ENCODE data around the gene LRFN5.
"Not testable (repeated sequence)": the region's sequence is repeated elsewhere in the genome, so short reads cannot be mapped to it uniquely, and the experiment has no call there.

The LRFN5 gene

DNA sequence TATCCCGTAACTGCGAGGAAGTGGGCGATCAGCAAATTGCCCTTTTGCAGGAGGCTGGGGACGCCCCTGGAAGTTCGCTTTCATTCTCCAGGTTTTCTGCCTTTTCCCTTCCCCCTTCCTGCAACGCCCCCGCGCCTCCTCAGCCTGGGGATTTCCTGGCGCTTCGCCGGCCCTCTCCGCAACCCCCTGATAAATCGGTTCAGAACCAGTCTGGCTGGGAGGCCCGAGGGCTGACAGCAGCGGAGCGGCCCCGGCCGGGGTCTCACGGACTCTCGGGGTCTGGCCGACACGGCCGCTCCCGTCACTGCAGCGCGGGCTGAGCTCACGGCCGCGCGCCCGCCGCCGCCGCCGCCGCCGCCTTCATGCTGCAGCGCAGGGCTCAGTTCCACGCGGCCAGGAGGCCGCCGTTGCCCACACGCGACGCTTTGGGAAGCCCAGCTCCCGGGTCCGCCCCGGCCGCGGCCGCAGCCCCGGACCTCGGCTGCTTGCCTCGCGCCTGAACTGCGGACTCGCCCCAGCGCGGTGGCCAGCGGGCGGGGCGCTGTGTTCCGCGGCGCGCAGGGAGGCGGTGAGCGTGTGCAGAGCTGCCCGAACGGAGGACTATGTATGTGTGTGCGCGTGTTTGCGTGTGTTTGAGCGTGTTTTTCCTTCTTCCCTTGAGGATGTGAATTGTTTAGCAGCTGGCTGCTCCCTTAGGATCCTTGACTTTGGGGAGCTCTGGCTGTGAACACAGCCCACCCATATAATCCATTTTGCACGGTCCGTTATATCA, at the start of gene LRFN5:
Gene LRFN5, plus strand, starts transcription at position 345 of the 772 bp plus-strand sequence.
- FAIRE-seq: no peak

DNA sequence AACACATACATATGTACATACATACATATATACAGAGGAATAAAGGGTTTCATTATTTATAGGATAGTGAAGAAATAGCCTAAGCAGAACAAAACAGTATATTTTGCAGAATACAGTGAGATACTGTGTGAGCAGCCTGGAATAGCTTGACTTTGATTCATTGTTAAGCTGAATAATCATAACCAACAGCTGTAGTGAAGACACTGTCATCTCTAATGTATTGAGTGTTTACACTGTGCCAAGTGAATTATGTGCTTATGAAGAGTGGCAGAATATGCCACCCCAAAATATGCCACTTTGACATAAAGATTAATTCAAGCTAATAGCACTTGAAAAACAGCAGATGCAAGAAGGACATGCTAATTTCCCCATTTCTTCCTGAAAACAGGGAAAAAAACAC, 48.2 kb upstream of the LRFN5 start:
- no peak for FAIRE-seq

DNA sequence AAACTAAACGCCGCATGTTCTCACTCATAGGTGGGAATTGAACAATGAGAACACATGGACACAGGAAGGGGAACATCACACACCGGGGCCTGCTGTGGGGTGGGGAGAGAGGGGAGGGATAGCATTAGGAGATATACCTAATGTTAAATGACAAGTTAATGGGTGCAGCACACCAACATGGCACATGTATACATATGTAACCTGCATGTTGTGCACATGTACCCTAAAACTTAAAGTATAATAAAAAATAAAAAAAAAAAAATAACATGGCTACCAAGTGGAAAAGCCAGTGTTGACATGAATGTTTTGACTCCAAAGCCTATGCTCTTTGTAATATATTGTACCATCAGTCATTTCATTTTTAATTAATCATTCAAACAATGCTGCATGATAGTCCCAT, 39.8 kb upstream of the LRFN5 start:
- not testable (repeated sequence) for FAIRE-seq

DNA sequence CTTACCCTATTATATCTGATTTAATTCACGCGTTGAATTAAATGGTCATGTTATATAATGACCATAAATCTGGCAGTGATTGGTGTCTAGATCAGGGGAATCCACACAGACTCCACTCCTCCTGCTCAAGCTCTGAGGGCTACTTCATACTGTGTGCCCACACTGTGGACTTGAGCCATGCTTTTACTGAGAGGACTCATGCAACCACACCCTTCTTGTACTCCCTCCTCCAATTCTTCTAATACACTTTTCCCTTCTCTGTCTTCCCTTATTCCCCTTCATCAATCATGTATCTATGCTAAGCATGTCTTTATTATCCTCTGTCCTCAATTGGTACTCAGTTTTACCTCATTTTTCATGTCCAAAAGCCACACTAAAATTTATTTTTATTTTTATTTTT, 37.7 kb upstream of the LRFN5 start:
- no peak for FAIRE-seq

DNA sequence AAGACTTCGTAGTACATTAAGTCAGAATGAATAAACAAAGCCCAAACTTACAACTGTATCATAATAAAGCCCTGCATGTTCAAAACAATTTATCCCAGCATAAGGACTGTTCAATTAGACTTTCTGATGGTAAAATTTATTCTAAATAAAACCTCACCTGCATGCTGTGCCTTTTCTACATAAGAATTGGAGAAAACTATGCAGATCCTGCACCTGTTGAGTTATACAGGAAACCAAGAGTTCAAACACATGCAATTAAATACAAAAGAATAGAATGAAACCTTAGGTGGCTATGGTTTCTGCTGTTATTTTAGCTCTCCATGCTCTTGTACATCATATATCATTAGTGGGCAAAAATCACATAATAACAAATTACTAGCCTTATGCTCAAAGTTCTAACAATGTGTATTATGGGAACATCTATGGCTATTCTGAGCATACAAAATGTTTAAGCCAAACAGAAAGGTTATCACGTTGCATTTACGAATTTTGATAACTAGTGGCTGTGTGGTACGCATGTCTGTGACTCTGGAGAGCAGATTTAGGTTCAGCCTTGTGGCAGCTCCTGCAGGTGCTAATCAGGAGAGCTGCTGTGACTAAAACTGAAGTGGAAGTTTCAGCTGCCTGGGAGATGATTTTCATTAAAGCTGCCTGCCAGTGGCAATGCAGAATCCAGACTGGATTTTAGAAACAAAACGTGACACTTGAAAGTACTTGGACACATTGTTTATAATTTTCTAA, 36.1 kb upstream of the LRFN5 start:
- no peak for FAIRE-seq

DNA sequence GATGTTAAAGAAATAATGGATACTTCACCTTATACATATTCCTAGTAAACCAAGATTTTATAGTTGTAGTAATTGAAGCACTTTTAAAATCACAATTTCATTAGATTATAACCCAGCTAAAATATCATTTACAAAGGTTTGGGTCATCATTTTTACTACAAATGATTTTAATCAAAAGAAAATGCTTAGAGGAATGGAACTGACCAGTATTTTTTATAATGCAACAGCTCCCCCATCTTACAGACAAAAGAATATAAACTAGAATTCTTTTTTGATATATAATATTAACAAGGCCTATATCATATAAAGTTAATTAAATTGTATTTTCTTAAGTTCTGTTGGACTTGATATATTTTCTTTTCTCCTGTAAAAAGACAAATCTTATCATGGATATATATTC, 20.4 kb upstream of the LRFN5 start:
- peak; percentile 90 for FAIRE-seq

DNA sequence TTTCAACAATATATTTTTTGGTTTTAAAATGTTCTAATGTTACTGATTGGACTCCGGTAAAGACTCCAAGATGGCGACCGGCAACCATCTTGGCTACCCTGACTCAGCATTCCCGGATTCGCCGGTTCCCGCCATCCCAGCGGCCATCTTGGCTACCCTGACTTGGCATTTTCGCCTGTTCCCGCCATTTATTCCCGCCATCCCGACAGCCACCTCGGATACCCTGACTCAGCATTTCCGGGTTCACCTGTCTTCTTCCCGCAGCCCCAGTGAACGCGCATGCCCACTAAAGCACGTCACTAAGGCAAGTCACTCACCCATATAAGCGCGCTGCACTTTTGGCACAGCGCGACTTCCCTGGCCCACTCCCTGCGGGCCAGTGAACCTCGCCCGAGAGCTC, 9.0 kb upstream of the LRFN5 start:
- no peak for FAIRE-seq

DNA sequence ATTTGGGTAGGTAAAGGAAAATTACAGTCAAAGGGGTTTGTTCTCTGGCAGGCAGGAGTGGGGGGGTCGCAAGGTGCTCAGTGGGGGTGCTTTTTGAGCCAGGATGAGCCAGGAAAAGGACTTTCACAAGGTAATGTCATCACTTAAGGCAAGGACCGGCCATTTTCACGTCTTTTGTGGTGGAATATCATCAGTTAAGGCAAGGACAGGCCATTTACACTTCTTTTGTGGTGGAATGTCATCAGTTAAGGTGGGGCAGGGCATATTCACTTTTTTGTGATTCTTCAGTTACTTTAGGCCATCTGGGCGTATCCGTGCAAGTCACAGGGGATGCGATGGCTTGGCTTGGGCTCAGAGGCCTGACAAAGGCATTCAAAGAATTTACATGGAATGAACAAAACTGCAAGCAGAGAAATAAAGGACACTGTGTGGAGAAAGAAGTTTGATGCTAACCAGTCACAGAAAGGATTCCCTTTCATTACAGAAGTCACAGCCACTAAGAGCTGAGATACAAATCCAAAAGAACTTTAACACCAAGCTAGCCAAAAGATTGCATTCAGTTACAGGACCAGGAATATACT, 6.8 kb upstream of the LRFN5 start:
- not testable (repeated sequence) for FAIRE-seq

DNA sequence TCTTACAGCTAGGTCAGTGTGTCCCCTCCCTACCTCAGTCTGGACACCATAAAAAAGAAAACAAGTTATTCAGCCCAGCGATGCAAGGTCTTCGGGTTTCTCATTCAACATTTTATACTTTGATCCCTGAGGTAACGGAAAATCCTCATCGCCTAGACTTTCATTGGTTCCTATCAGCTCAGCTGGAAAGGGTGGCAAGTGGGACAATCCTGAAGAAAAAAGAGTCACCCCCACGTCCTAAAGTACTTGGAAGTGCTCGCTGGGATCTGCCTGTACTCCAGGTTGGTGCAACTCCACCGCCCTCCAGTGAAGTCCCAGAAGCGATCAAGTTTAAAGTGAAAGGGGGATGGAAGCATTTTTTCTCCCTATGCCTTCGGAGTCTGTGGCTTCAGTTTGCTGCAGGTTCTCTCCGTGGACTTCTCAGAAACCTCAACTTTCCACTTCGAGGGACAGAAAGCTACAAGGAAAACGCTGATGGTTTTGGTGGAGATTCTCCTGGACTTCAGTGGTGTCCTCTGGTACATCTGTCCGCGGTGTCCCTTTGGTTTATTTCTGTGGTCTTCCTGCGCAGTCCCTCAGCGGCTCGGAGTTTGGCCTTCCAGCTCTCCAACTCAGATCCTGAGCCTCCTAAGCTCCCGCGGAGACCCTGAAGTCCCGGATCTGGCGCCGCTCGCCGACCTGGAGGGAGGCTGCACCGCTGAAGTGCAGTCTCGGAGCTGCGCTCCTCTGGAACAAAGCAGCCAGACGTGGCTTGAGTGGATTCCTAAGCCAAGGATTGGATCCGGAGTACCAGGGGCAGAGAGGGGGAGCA, 1.8 kb upstream of the LRFN5 start:
- no peak for FAIRE-seq

DNA sequence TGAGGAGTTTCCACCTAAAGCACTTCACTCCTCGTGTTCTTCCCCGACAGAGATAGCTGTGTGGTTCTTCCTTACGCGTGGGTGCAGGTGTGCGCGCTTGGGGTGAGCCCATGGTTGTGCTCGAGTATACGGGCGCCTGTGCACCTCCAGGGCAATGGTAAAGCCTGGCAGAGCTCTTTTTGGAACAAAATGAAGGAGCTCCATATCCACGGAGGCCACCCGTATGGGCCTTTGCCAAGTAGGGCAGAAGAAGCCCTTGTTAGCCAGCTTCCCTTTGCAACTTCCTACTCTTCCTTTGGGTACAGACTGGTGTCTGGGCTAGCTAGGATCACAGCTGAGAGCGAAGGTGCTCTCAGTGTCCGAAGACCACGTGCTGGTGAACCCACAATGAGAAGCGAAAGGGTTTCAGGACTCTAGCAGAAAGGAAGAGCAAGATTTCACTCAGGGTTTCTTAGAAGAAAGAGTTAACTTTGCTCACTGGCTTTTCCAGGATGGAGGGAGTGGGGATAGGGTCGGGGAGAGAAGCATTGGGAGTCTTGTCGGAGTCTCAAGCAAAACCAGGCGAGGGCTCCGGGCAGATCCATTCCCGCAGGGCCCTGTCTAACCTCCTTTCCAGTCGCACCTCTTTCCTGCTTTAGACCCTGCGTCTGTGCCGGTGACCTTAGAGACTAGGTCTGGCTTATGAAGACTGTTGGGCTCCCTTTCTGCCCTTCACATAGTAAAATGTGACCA, 960 bp upstream of the LRFN5 start:
- FAIRE-seq: no peak

DNA sequence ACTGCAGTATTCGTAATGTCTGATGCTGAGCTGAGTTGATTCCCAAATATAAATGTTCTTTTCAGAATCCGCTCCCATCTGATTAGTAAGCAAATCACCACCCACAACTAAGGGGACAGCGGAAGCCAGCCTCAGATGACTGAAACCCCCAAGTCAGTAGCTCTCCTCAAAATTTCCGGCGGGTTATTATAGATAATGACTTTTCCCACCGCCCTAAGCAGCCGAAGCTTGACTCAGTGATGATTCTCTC, 469 bp upstream of the LRFN5 start:
- no peak for FAIRE-seq

DNA sequence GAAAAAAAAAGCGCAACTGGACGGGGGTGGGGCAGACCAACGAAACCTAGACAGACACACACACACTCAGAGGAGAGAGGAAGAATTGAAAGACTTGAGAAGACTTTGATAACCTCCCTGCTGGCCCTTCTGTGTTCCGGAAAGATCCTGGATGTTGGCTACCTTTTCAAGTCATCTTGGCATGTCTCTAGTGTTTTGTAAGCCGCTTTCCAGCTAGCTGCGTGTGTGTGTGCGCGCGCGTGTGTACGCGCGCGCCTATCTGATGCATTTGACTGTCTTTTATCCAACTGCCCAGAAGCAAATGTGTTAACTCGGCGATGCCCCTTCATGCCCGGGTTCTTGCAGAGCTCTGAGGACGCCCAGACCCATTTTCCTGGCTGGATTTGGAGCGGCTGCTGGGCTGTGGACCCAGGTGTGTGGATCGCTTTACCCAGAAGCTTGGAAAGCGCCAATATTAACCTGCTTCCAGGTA, 664 bp downstream of the LRFN5 start:
- no peak for FAIRE-seq

DNA sequence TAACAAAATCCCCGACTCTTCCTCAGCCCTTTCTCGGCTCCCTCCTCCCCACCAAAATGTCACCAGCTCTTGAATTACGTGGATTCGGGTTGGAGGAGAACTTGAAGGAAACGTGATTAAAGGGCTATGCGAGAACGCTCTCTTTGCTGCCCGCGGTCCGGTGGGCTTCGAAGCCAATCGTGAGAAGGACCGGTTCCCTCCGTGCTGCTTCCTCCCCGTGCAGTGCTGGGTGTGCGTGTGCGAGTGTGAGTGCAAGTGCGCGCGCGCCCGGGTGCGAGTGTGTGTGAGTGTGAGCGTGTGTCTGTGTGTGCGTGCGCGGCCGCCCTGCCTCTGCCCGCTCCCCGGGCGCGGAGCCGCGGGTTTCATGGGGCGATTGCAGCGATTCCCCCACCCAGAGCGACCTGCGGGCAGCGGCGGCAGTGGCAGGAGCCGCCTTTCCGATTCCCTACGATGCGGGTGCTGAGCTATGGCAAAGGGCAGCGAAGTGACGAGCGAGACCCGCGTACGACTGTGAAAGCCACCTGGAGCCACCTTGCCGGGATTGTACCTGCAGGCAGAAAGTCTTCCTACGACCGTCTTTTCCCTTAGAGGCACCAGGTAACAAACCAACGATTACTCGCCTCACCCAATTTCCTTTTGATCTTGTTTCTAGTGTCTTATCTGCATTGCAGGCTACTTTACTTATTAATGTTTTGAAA, 1.4 kb downstream of the LRFN5 start:
- FAIRE-seq: no peak

DNA sequence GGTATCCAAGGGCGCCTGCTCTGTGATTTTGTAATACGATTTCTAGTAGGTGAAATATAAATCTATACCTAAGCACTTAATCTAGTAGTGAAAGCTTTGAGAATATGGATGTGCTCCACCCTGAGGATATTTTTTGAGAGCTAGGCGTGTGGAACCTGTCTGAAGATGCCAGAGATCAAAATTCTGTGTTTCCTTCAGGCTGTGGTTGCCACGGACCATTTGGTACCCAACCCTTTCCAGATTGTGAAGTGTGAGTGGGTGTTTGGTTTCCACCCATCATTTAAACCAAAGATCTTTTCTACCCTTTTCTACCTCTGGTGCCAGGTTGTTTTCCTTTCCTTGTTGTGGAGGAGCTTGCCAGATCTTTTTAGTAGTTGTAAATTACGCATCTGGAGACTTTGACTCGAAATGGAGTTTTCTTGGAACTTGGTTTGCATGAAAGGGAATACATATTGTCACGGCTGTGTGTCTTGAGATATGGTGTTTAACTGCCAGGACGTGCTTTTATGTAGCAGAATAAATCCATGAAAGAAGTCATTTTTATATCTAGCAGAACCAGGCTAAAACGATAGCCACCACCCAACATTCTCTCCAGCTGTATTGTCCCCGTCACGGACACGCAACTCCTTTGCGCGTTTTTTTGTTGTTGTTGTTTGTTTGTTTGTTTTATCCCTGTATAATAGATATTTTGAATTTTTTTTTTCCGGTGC, 2.2 kb downstream of the LRFN5 start:
- FAIRE-seq: no peak

DNA sequence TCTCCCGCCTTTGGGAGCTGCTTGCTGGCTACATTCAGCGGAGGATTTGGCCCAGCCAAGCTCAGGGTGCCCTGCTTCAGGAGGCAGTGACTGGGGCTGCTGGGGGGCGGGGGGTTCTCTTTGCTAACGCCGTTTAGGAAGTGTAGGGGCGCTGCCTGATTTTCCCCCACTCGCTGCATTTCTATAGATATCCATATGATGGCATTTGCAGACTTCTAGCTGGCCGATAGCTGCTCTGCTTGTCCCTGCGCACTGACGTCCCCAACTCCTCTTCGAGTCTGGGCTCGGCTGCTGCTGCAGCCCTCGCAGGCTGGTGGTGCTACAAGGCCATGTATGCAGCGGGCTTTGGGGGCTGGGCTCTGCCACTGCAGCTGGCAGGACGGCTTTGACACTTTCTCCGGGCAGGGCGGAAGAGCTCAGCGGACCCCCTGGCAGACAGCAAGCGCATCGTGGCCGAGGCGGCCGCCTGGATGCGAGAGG, 3.1 kb downstream of the LRFN5 start:
- no peak for FAIRE-seq

DNA sequence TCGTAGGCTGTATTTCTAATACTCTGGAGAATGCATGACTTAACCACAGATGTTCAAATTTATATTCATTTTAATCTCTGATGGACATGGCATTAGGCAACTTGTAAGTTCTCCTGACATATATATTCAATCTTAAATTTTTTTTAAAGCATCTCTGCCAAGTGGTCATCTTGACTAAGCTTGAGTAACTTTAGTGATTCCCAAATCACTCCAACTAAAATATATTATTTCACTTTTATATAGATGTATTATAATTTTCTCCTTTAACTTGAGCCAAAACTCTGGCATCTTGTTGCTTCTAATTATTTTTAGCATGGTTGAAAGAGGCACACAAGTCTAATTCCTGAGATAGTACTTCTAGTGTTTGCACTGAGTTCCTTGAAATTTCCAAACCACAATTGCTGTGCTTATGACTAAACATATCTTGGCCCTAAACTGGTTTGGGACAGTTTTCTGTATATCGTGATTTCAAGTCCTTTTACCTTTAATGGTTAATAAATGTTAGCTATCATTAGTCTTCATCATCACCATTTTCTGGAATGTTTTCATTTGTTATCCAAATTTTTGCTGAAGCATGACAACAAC, 8.4 kb downstream of the LRFN5 start:
- FAIRE-seq: no peak

DNA sequence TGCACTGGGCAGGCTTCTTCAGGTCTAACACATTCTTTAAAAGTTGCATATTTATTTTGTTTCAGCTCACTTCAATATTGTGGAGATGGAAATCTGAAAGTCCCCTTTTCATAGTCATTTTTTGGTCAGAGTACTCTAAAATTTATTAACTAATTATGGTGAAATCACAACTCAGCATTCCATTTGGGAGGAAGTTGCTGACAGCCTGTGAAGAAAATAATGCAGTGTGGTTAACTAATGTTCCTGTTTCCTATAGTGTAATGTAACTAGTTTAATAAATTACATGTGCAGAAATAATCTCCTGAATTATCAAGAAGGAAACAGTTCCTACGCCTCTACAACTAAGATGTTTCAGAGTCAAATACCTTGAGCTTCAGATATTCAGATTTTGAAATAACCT, 17.1 kb downstream of the LRFN5 start:
- FAIRE-seq: no peak

DNA sequence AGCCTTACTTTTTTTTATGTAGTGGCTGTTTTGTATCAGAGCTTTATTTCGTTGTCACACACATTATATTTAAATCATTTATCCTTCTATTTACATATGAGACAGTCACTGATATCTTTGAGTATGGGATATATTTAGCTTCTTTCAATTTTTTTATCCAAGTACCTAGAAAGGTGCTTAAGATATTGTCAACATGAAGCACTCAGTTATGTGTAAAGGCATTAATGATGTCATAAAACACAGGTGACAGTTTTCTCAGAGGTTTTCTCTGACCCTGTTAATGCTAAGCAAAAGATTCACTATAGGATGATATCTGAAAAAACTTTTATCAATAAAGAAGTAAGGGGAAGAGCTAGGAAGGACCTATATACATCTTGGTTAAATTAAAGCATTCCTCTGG, 23.2 kb downstream of the LRFN5 start:
- no peak for FAIRE-seq

DNA sequence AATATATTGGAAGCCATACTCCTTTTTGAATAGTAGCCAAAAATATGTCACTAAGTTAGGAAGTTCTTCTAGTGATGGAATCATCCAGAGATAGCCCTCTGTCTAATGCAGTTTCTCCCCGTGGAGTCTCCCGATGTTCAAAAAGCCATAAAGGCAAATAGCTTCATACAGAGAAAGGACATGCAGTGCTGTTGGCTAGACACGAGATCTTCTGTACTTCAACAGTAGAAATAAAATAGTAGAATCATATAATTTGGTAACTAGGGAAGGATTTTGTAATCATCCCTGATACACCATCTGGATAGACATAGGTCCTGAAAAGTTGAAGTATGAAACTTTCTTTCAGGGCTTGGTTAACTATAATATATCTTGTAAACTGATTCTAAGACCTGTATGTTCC, 27.6 kb downstream of the LRFN5 start:
- FAIRE-seq: no peak

DNA sequence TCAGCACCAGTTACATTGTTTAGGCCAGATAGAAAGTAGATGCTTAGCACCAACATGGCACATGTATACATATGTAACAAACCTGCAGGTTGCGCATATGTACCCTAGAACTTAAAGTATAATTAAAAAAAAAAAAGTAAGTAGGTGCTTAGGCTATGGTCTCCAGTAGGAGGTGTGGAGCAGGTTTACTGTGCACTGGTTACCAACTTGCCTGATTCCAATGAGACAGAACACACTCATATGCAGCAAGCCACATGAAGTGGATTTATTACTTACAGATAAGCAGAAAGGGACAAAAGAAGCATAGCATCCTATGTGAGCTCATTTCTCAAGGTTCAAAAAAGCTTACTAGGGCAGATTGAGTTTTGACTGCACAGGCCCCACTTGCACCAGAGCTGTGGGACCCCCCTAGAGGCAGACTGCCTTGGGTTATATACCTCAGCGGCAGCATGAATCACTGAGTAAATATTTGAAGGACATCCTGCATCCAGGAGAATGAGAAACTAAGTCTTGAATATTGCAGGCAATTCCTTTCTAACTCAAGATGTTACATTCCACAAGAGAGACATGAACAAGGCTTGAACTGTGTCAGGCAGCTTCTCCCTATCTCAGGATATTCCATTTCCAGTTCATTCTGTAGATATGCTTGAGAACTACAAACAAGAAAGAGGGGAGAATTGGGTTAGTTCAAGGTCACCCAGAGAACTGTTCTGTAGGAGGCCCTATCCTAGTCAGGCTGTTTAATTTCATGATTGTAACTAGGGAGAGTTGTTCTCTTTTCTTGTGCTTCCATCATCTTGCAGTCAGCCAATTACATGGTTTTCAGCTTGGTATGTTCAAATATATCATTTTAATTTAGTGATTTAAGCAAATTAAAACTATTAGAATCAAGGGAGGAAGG, 30.1 kb downstream of the LRFN5 start:
- no peak for FAIRE-seq

Measured in A204.1 (cell line).